IMR-90 (cell line): ENCODE data around the gene RNF212. TPM values are rescaled to one million over a fixed set of nuclear protein-coding genes. Genes with fewer than 3 reads are reported as not detected.

Experiments used
- ATAC-seq: fragments of 200-7000 bp; cut with Tn5 transposase; 2 replicates; pipeline ENCODE4 v1.9.1; 2020; ENCODE audit warnings: low read depth, mild to moderate bottlenecking, moderate library complexity
- BruUV-seq: library from RNA; stranded (reverse); fragments of 400-500 nt; replicated peaks from 2 replicates; lab custom pipeline; 2021; lab: Mats Ljungman, UMichigan
- CTCF ChIA-PET: fragments of 300-600 bp; formaldehyde crosslinking; extraction: SDS; loops from one replicate; lab custom pipeline; 2021; ENCODE audit warnings: antibody characterized with exemption; lab: Yijun Ruan, JAX
- POLR2A ChIA-PET: fragments of 300-600 bp; sonication (Branson Sonifier 250); formaldehyde crosslinking; loops from one replicate; lab custom pipeline; 2022; ENCODE audit warnings: antibody characterized with exemption; ENCODE audit not compliant: unreplicated experiment; lab: Charles Lee
- DNase-seq: peaks from one replicate; pipeline ENCODE4 v3.0.0; 2013
- H2AFZ ChIP-seq: replicated peaks from 2 replicates; pipeline ENCODE3; 2013; ENCODE audit warnings: low read length, mild to moderate bottlenecking; ENCODE audit not compliant: poor library complexity
- H2AK5ac ChIP-seq: 2 replicates; pipeline ENCODE4 v1.6.1; 2013; ENCODE audit warnings: low read depth, low read length, inconsistent platforms
- H2AK9ac ChIP-seq: replicated peaks from 2 replicates; pipeline ENCODE3; 2013; ENCODE audit warnings: mild to moderate bottlenecking, low read depth, low read length, moderate library complexity; ENCODE audit not compliant: poor library complexity
- H2BK120ac ChIP-seq: 2 replicates; pipeline ENCODE4 v1.6.1; 2013; ENCODE audit warnings: low read depth, low read length, inconsistent platforms
- H2BK15ac ChIP-seq: 3 replicates; pipeline ENCODE4 v1.6.1; 2013; ENCODE audit warnings: low read depth, low read length, inconsistent platforms
- H2BK20ac ChIP-seq: 2 replicates; pipeline ENCODE4 v1.6.1; 2013; ENCODE audit warnings: low read depth, mild to moderate bottlenecking, inconsistent platforms, low read length, moderate library complexity
- H2BK5ac ChIP-seq: 2 replicates; pipeline ENCODE4 v1.6.1; 2013; ENCODE audit warnings: mild to moderate bottlenecking, low read depth, low read length, inconsistent platforms; ENCODE audit not compliant: poor library complexity, severe bottlenecking
- H3K14ac ChIP-seq: replicated peaks from 2 replicates; pipeline ENCODE4 v1.6.1; 2013; ENCODE audit warnings: low read depth, low read length, inconsistent platforms
- H3K18ac ChIP-seq: 2 replicates; pipeline ENCODE4 v1.6.1; 2013; ENCODE audit warnings: low read depth, low read length, control low read depth
- H3K23ac ChIP-seq: 2 replicates; pipeline ENCODE4 v1.6.1; 2013; ENCODE audit warnings: low read depth, low read length, inconsistent platforms
- H3K27ac ChIP-seq: 2 replicates; pipeline ENCODE4 v1.5.1; 2013; ENCODE audit warnings: mild to moderate bottlenecking, control low read depth, low read length; ENCODE audit not compliant: insufficient read depth
- H3K27me3 ChIP-seq: 2 replicates; pipeline ENCODE4 v1.6.1; 2013; ENCODE audit warnings: low read length; ENCODE audit not compliant: control insufficient read depth, insufficient read depth
- H3K36me3 ChIP-seq: 2 replicates; pipeline ENCODE4 v1.6.1; 2013; ENCODE audit warnings: low read length, mixed read lengths; ENCODE audit not compliant: control insufficient read depth, insufficient read depth
- H3K4ac ChIP-seq: 2 replicates; pipeline ENCODE4 v1.6.1; 2013; ENCODE audit warnings: low read depth, low read length, inconsistent platforms
- H3K4me1 ChIP-seq: 2 replicates; pipeline ENCODE4 v1.6.1; 2013; ENCODE audit warnings: low read length, mixed read lengths; ENCODE audit not compliant: control insufficient read depth, insufficient read depth
- H3K4me2 ChIP-seq: 2 replicates; pipeline ENCODE4 v1.6.1; 2013; ENCODE audit warnings: low read depth, mild to moderate bottlenecking, control low read depth, low read length, moderate library complexity
- H3K4me3 ChIP-seq: 2 replicates; pipeline ENCODE4 v1.5.1; 2013; ENCODE audit warnings: low read depth, mild to moderate bottlenecking, control low read depth, low read length, moderate library complexity; ENCODE audit not compliant: insufficient read depth
- H3K56ac ChIP-seq: 2 replicates; pipeline ENCODE4 v1.6.1; 2013; ENCODE audit warnings: low read length, inconsistent platforms; ENCODE audit not compliant: insufficient read depth; ENCODE audit errors: extremely low read depth
- H3K79me1 ChIP-seq, 2 experiments: 2 replicates each; pipeline ENCODE4 v1.6.1; 2013; ENCODE audit warnings: low read length in 2 of 2, inconsistent platforms in 1 of 2, low read depth in 1 of 2
- H3K9ac ChIP-seq: 2 replicates; pipeline ENCODE4 v1.6.1; 2013; ENCODE audit warnings: low read depth, low read length, control low read depth
- H3K9me1 ChIP-seq: 2 replicates; pipeline ENCODE4 v1.6.1; 2013; ENCODE audit warnings: low read length, inconsistent platforms; ENCODE audit not compliant: insufficient read depth
- H3K9me3 ChIP-seq: 2 replicates; pipeline ENCODE4 v1.6.1; 2013; ENCODE audit warnings: low read length; ENCODE audit not compliant: control insufficient read depth, insufficient read depth
- H4K20me1 ChIP-seq: 2 replicates; pipeline ENCODE4 v1.6.1; 2013; ENCODE audit warnings: low read length, inconsistent platforms; ENCODE audit not compliant: insufficient read depth
- H4K5ac ChIP-seq: 2 replicates; pipeline ENCODE4 v1.6.1; 2013; ENCODE audit warnings: mild to moderate bottlenecking, low read depth, low read length, control low read depth
- H4K8ac ChIP-seq, 2 experiments: 2 replicates each; pipeline ENCODE4 v1.6.1; 2013; ENCODE audit warnings: low read depth in 2 of 2, low read length in 2 of 2, control low read depth in 1 of 2, inconsistent platforms in 1 of 2
- H4K91ac ChIP-seq: 2 replicates; pipeline ENCODE4 v1.6.1; 2013; ENCODE audit warnings: low read depth, low read length, inconsistent platforms; ENCODE audit not compliant: insufficient read depth
- MAFK ChIP-seq: IDR thresholded peaks from 2 replicates; pipeline ENCODE4 v1.6.1; 2012; ENCODE audit warnings: low read depth, low read length, improper control_type of control experiment
- MXI1 ChIP-seq: IDR thresholded peaks from 2 replicates; pipeline ENCODE4 v1.6.1; 2012; ENCODE audit warnings: low read depth, mild to moderate bottlenecking, low read length, moderate library complexity, borderline replicate concordance
- POLR2A ChIP-seq: IDR thresholded peaks from 2 replicates; pipeline ENCODE4 v1.6.1; 2012; ENCODE audit warnings: mild to moderate bottlenecking, low read depth, low read length
- WGBS, 2 experiments: methylation state at CpG; one replicate each; pipeline versions ENCODE4 v1.1.5 to v1.1.7; 2013; ENCODE audit warnings: missing lambda C conversion rate in 2 of 2; ENCODE audit not compliant: insufficient read length in 1 of 2; ENCODE audit errors: extremely low coverage in 2 of 2; 5-methylcytosine and 5-hydroxymethylcytosine counted together
- dilution Hi-C: fragments of 300-500 bp; cut with HindIII; formaldehyde crosslinking; loops from one replicate; pipeline ENCODE4 v1.14.3; 2018; ENCODE audit warnings: low sequenced_read_pairs; ENCODE audit not compliant: unreplicated experiment
- in situ Hi-C: fragments of 300-500 bp; cut with MboI; formaldehyde crosslinking; loops from 3 replicates; pipeline ENCODE4 v1.14.3; 2019; ENCODE audit warnings: low sequenced_read_pairs, inconsistent platforms, mixed read lengths
- intact Hi-C: fragments of 100-400 bp; cut with micrococcal nuclease; formaldehyde crosslinking; loops from 2 replicates; pipeline ENCODE4 v1.10.0; 2022
- polyA plus RNA-seq, 3 experiments: library from polyadenylated mRNA; depleted of rRNA; stranded (reverse); fragments of >200 nt; gene quantifications; 2 replicates each; pipeline ENCODE4 v1.2.3, GENCODE V29; 2012; ENCODE audit warnings: low replicate concordance in 1 of 3
- total RNA-seq: library from RNA; depleted of rRNA; stranded (reverse); fragments of >200 nt; gene quantifications from 2 replicates; pipeline ENCODE4 v1.2.3, GENCODE V29; 2012

The RNF212 gene
- total and polyA plus RNA-seq, 2 of the 4 experiments (the other 2 are of a cell fraction) = under 0.01 to 0.51 TPM

- Histone ChIP-seq H3K4me1 (no peaks in the 10 kb centered on the region), H2BK20ac (no peak overlapping the region), H3K9ac (no peak overlapping the region), H3K9me3 (no peaks in the 10 kb centered on the region), H2AFZ (no peak overlapping the region), H3K4me2 (no peak overlapping the region), H2AK9ac (no peak overlapping the region), H4K8ac (no peak overlapping the region), H3K79me1 (no peaks in the 10 kb centered on the region), H4K5ac (no peak overlapping the region), H3K27me3 (peaks cover 47% of the 10 kb centered on the region), H3K4me3 (no peak overlapping the region), H3K23ac (no peak overlapping the region), H2AK5ac (no peak overlapping the region), H3K14ac (no peak overlapping the region), H4K20me1 (no peaks in the 10 kb centered on the region), H3K36me3 (no peaks in the 10 kb centered on the region), H2BK120ac (no peak overlapping the region), H3K27ac (no peak overlapping the region), H3K9me1 (no peaks in the 10 kb centered on the region), H2BK15ac (no peak overlapping the region), H4K91ac (no peak overlapping the region), H2BK5ac (no peak overlapping the region), H3K4ac (no peak overlapping the region), H3K56ac (no peak overlapping the region), H3K18ac (no peak overlapping the region)
- TF ChIP-seq POLR2A = no peak
- no peak for TF ChIP-seq MXI1
- no peak for TF ChIP-seq MAFK
- no TSS peak for BruUV-seq
- ChIA-PET CTCF (no interaction called here), POLR2A (no interaction called here)
- ATAC-seq (no peak), DNase-seq (no peak)
- dilution Hi-C loops = no loop called here
- in situ Hi-C loops = no loop called here
- no CpG with 5 or more reads among the region's 8 CpGs for WGBS, 2 experiments
- intact Hi-C loops = no loop called here
Measured at GRCh38 chr4:1109898-1110506, 3.4 kb downstream of the RNF212 start.
